ENCODE results near the gene CAMK2N2. TPM values are rescaled to one million over a fixed set of nuclear protein-coding genes. Genes with fewer than 3 reads are reported as not detected.
A peak's percentile ranks its signal among the peaks of the same experiment; 100 is the strongest.

The CAMK2N2 gene
- total and polyA plus RNA-seq, 9 of the 15 experiments (the other 6 are each of a cell fraction or from before 2014, with no cell fraction given): 0.08 to 0.22 (median 0.11) TPM; not detected in 5

GRCh38 chr3:184284696-184285095 lies 23.3 kb upstream of the CAMK2N2 start (continued):
- TF ChIP-seq REST (IDR thresholded peaks at IDR 0.05; ENCODE audit: borderline replicate concordance) (peak; percentile 57; the same call in 1 of the 2 replicates), REST (CRISPR knock-in tag; IDR thresholded peaks at IDR 0.05; ENCODE audit: low read depth) (no peak), RCOR1 (IDR thresholded peaks at IDR 0.05; ENCODE audit: borderline replicate concordance in 1 of 2, low read depth in 2 of 2, low read length in 2 of 2) (0 out of 4 replicates have a peak, but pooled peaks of 1 of the 2 experiments have one; percentile 8), MYNN (IDR thresholded peaks at IDR 0.05) (peak; percentile 42; the same call in 1 of the 2 replicates), MYNN (CRISPR knock-in tag; IDR thresholded peaks at IDR 0.05) (no peak)

All from K562 (cell line).